Panc1 (cell line): ENCODE results near the gene DNMT3A.

Experiments used
- SIN3A ChIP-seq: IDR thresholded peaks from 2 replicates; pipeline ENCODE4 v1.6.1; 2012; ENCODE audit warnings: low read depth, mild to moderate bottlenecking, low read length, moderate library complexity, borderline replicate concordance; ENCODE audit not compliant: insufficient read depth
- TF ChIP-seq, protein P1 (sequence below): fragments of 450-650 bp; IDR thresholded peaks from 2 replicates; pipeline ENCODE4 v1.5.1; 2017; ENCODE audit warnings: mild to moderate bottlenecking
- TF ChIP-seq, protein P2 (sequence below), 2 experiments: IDR thresholded peaks; 2 replicates each; pipeline ENCODE4 v1.6.1; 2011 to 2012; ENCODE audit warnings: low read depth in 2 of 2, control low read depth in 1 of 2, low read length in 1 of 2, mild to moderate bottlenecking in 1 of 2, moderate library complexity in 1 of 2; ENCODE audit not compliant: insufficient read depth in 1 of 2

- TF ChIP-seq, protein P1, sequence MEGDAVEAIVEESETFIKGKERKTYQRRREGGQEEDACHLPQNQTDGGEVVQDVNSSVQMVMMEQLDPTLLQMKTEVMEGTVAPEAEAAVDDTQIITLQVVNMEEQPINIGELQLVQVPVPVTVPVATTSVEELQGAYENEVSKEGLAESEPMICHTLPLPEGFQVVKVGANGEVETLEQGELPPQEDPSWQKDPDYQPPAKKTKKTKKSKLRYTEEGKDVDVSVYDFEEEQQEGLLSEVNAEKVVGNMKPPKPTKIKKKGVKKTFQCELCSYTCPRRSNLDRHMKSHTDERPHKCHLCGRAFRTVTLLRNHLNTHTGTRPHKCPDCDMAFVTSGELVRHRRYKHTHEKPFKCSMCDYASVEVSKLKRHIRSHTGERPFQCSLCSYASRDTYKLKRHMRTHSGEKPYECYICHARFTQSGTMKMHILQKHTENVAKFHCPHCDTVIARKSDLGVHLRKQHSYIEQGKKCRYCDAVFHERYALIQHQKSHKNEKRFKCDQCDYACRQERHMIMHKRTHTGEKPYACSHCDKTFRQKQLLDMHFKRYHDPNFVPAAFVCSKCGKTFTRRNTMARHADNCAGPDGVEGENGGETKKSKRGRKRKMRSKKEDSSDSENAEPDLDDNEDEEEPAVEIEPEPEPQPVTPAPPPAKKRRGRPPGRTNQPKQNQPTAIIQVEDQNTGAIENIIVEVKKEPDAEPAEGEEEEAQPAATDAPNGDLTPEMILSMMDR: no peak
- TF ChIP-seq, protein P2, sequence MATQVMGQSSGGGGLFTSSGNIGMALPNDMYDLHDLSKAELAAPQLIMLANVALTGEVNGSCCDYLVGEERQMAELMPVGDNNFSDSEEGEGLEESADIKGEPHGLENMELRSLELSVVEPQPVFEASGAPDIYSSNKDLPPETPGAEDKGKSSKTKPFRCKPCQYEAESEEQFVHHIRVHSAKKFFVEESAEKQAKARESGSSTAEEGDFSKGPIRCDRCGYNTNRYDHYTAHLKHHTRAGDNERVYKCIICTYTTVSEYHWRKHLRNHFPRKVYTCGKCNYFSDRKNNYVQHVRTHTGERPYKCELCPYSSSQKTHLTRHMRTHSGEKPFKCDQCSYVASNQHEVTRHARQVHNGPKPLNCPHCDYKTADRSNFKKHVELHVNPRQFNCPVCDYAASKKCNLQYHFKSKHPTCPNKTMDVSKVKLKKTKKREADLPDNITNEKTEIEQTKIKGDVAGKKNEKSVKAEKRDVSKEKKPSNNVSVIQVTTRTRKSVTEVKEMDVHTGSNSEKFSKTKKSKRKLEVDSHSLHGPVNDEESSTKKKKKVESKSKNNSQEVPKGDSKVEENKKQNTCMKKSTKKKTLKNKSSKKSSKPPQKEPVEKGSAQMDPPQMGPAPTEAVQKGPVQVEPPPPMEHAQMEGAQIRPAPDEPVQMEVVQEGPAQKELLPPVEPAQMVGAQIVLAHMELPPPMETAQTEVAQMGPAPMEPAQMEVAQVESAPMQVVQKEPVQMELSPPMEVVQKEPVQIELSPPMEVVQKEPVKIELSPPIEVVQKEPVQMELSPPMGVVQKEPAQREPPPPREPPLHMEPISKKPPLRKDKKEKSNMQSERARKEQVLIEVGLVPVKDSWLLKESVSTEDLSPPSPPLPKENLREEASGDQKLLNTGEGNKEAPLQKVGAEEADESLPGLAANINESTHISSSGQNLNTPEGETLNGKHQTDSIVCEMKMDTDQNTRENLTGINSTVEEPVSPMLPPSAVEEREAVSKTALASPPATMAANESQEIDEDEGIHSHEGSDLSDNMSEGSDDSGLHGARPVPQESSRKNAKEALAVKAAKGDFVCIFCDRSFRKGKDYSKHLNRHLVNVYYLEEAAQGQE (IDR thresholded peaks at IDR 0.05; ENCODE audit: insufficient read depth in 1 of 2, low read depth in 2 of 2, low read length in 1 of 2): no peak
- no peak for TF ChIP-seq SIN3A
Observed at GRCh38 chr2:25241452-25241851, 100.3 kb downstream of the DNMT3A start.
